MM.1S (cell line): ENCODE results near the gene TMEM131.

Experiments
- DNase-seq: peaks from one replicate; pipeline ENCODE4 v3.0.0-alpha.2; 2015
- H2AFZ ChIP-seq: fragments of 300-600 bp; sonication (generic); 2 replicates; pipeline ENCODE4 v1.6.0; 2016; ENCODE audit warnings: antibody characterized with exemption, low read length
- H3F3A ChIP-seq: fragments of 300-600 bp; sonication (generic); 2 replicates; pipeline ENCODE4 v1.6.1; 2016; ENCODE audit warnings: mild to moderate bottlenecking, antibody characterized with exemption, low read length, moderate library complexity, mixed read lengths; ENCODE audit not compliant: insufficient read depth
- H3K27ac ChIP-seq: fragments of 300-600 bp; sonication (generic); 2 replicates; pipeline ENCODE4 v1.5.1; 2016; ENCODE audit warnings: mild to moderate bottlenecking, low read length
- H3K27me3 ChIP-seq: fragments of 300-600 bp; sonication (generic); replicated peaks from 2 replicates; pipeline ENCODE4 v1.6.0; 2016; ENCODE audit warnings: low read length; ENCODE audit not compliant: insufficient read depth
- H3K36me3 ChIP-seq: fragments of 300-600 bp; sonication (generic); replicated peaks from 2 replicates; pipeline ENCODE4 v1.6.1; 2016; ENCODE audit warnings: mild to moderate bottlenecking, low read length, mixed read lengths; ENCODE audit not compliant: insufficient read depth
- H3K4me1 ChIP-seq: fragments of 300-600 bp; sonication (generic); 2 replicates; pipeline ENCODE4 v1.6.1; 2016; ENCODE audit warnings: low read length, mixed read lengths
- H3K4me2 ChIP-seq: fragments of 300-600 bp; sonication (generic); 2 replicates; pipeline ENCODE4 v1.6.0; 2016; ENCODE audit warnings: low read depth, low read length
- H3K4me3 ChIP-seq: fragments of 300-600 bp; sonication (generic); 2 replicates; pipeline ENCODE4 v1.5.1; 2016; ENCODE audit warnings: low read length, mixed read lengths
- H3K79me2 ChIP-seq: fragments of 300-600 bp; sonication (generic); 2 replicates; pipeline ENCODE4 v1.6.1; 2016; ENCODE audit warnings: mixed run types, low read length, mixed read lengths
- H3K9ac ChIP-seq: fragments of 300-600 bp; sonication (generic); 2 replicates; pipeline ENCODE4 v1.6.1; 2016; ENCODE audit warnings: low read length, mixed read lengths
- H3K9me2 ChIP-seq: fragments of 300-600 bp; sonication (generic); replicated peaks from 2 replicates; pipeline ENCODE4 v1.6.1; 2016; ENCODE audit warnings: mild to moderate bottlenecking, low read length, mixed read lengths; ENCODE audit not compliant: insufficient read depth
- H3K9me3 ChIP-seq: fragments of 300-600 bp; sonication (generic); replicated peaks from 2 replicates; pipeline ENCODE4 v1.6.1; 2016; ENCODE audit warnings: mild to moderate bottlenecking, low read length, mixed read lengths; ENCODE audit not compliant: insufficient read depth
- H4K20me1 ChIP-seq: fragments of 300-600 bp; sonication (generic); 2 replicates; pipeline ENCODE4 v1.6.1; 2016; ENCODE audit warnings: mild to moderate bottlenecking, low read length, moderate library complexity, mixed read lengths; ENCODE audit not compliant: insufficient read depth
- CTCF ChIP-seq: fragments of 300-600 bp; sonication (generic); IDR thresholded peaks from 2 replicates; pipeline ENCODE4 v1.5.1; 2016; ENCODE audit warnings: antibody characterized with exemption, low read length, mixed read lengths
- EZH2 ChIP-seq: fragments of 300-600 bp; sonication (generic); optimal IDR thresholded peaks from 2 replicates; pipeline ENCODE3; 2017; ENCODE audit warnings: low read depth, mild to moderate bottlenecking, antibody characterized with exemption, low read length, mixed read lengths
- EZH2phosphoT487 ChIP-seq: fragments of 300-600 bp; sonication (generic); IDR thresholded peaks from 2 replicates; pipeline ENCODE4 v1.6.1; 2018; ENCODE audit warnings: antibody characterized with exemption, low read length

TMEM131 gene

GRCh38 chr2:97965116-97965515 lies 30.6 kb downstream of the TMEM131 start:
- Histone ChIP-seq H3K27me3 (no peaks in the 10 kb centered on the region), H3K36me3 (no peaks in the 10 kb centered on the region), H3K9me3 (no peaks in the 10 kb centered on the region), H3K9me2 (no peaks in the 10 kb centered on the region), H3K4me1 (peaks cover 11% of the 10 kb centered on the region), H3K27ac (no peak overlapping the region), H3F3A (no peaks in the 10 kb centered on the region), H3K9ac (no peak overlapping the region), H2AFZ (no peak overlapping the region), H3K4me3 (no peak overlapping the region), H4K20me1 (0 out of 2 replicates have a peak, but pooled peaks cover 5% of the 10 kb centered on the region), H3K4me2 (no peak overlapping the region), H3K79me2 (peaks cover 95% of the 10 kb centered on the region)
- TF ChIP-seq EZH2: no peak
- no peak for TF ChIP-seq EZH2phosphoT487
- TF ChIP-seq CTCF: no peak
- no peak for DNase-seq

GRCh38 chr2:97963880-97964279 lies 31.9 kb downstream of the TMEM131 start:
- H3K79me2 ChIP-seq: peaks cover 96% of the 10 kb centered on the region
- no peak for DNase-seq
- no peaks in the 10 kb centered on the region for H3K9me2 ChIP-seq
- TF ChIP-seq EZH2phosphoT487 (no peak), CTCF (no peak), EZH2 (no peak)
- no peak overlapping the region for H3K4me2 ChIP-seq
- H3K27ac ChIP-seq: no peak overlapping the region
- H3K36me3 ChIP-seq: no peaks in the 10 kb centered on the region
- no peaks in the 10 kb centered on the region for H3F3A ChIP-seq
- H3K27me3 ChIP-seq: no peaks in the 10 kb centered on the region
- H2AFZ ChIP-seq: no peak overlapping the region
- H3K9me3 ChIP-seq: no peaks in the 10 kb centered on the region
- H3K4me1 ChIP-seq: peaks cover 3% of the 10 kb centered on the region; the same call in 1 of the 2 replicates
- H4K20me1 ChIP-seq: 0 out of 2 replicates have a peak, but pooled peaks cover 5% of the 10 kb centered on the region
- H3K9ac ChIP-seq: no peak overlapping the region
- no peak overlapping the region for H3K4me3 ChIP-seq

GRCh38 chr2:97963079-97963406 lies 32.7 kb downstream of the TMEM131 start:
- Histone ChIP-seq H2AFZ (no peak overlapping the region), H3K9me3 (no peaks in the 10 kb centered on the region), H3K4me2 (no peak overlapping the region), H3K79me2 (peaks cover 96% of the 10 kb centered on the region), H3K4me3 (no peak overlapping the region), H4K20me1 (0 out of 2 replicates have a peak, but pooled peaks cover 5% of the 10 kb centered on the region), H3K27ac (no peak overlapping the region), H3K27me3 (no peaks in the 10 kb centered on the region), H3K36me3 (no peaks in the 10 kb centered on the region), H3K9me2 (no peaks in the 10 kb centered on the region), H3F3A (peaks cover 6% of the 10 kb centered on the region; the same call in 1 of the 2 replicates), H3K4me1 (peaks cover 11% of the 10 kb centered on the region), H3K9ac (no peak overlapping the region)
- no peak for TF ChIP-seq CTCF
- no peak for TF ChIP-seq EZH2
- no peak for TF ChIP-seq EZH2phosphoT487
- DNase-seq: no peak
